ENCODE measurements around the gene LPIN3. TPM values are rescaled to one million over a fixed set of nuclear protein-coding genes. Genes with fewer than 3 reads are reported as not detected.

LPIN3 gene
- polyA plus RNA-seq, 1 of the 3 experiments (the other 2 are of a cell fraction): 0.21 TPM

DNA sequence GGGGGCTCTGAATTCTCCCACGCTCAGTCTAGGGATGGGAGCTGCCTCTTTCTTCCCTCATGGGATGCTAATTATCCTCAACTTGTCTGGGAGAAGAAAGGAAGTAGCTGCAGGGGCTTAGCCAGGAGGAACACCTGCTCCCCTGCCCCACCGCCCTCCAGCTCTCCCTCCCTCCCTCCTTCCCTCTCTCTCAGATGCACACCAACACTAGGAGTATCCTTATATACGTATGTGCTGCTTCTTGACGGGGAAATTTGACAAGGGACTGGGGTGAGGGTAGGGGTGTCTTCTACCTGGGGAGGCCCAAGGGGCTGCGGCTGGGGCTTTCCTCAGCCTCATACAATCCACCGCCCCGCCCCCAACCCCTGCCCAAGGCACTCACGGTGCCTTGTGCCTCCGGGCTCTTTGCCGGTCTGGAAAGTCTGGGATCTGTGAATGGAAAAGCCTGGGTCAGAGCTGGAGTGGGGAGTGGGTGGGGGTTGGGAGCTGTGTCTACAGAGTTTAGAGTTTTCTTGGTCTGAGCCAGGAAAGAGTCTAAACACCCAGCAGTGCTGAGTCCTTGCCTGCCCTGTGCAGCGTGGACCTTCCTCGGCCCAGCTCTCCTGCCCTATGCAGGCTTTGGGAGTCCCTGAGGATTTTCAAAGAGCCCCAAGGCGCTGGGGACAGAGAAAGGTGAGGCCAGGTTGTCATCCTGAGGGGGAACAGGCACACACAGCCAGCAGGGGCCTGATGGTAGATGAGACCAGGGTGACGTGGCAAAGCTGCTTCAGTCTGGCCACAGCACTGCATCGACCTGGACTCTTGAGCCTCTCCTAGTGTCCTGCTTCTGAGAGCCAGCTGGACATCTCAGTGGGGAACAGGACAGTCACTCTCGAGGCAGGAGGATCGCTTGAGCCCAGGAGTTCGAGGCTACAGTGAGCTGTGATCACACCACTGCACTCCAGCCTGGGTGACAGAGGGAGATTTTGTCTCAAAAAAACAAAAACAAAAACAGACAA is 55.3 kb downstream of the LPIN3 start (continued):
- no peak for TF ChIP-seq NFIC (IDR thresholded peaks at IDR 0.05; ENCODE audit: borderline replicate concordance)
- no peak for TF ChIP-seq JUND (IDR thresholded peaks at IDR 0.05)

DNA sequence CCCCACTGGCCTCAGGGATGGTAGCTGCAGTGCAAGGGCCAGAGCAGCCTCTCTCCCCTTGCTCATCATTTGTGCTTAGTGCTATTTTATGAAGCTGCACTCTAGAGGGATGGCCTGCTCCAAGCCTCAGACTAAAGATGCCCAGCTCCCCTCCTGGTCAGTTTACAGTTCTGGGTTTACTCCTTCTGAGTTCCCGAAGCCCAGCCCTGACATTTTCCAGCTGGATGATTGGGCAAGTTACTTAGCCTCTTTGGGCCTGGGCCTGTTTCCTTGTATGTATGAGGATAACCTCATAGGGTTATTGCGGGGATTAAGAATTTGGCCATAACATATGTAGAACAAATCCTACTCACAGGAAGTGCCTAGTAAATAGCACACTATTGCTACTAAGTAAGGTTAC is 57.8 kb downstream of the LPIN3 start:
- ChIA-PET POLR2A (no interaction called here), CTCF (interaction anchor here (0.9 to 1.8 kb wide), 5 partner anchors 11 to 430 kb away, joined by 3 to 6 read pairs (median 4); no protein-coding TSS in a partner anchor)
- H4K20me1 ChIP-seq (ENCODE audit: insufficient read depth): no peaks in the 10 kb centered on the region
- H3K36me3 ChIP-seq (replicated peaks in 1 of 2; ENCODE audit: control insufficient read depth in 1 of 2, insufficient read depth in 2 of 2, low read length in 1 of 2): peaks cover 7 to 13% of the 10 kb centered on the region in 2 experiments
- H3K4me1 ChIP-seq (ENCODE audit: control insufficient read depth in 1 of 2, insufficient read depth in 2 of 2, low read depth in 1 of 2, low read length in 1 of 2): peaks cover 0 to 24% of the 10 kb centered on the region in 2 experiments; a peak in 1 of 4 replicates
- no peak for TF ChIP-seq RFX5 (IDR thresholded peaks at IDR 0.05; ENCODE audit: low read length)
- TF ChIP-seq, protein P1, sequence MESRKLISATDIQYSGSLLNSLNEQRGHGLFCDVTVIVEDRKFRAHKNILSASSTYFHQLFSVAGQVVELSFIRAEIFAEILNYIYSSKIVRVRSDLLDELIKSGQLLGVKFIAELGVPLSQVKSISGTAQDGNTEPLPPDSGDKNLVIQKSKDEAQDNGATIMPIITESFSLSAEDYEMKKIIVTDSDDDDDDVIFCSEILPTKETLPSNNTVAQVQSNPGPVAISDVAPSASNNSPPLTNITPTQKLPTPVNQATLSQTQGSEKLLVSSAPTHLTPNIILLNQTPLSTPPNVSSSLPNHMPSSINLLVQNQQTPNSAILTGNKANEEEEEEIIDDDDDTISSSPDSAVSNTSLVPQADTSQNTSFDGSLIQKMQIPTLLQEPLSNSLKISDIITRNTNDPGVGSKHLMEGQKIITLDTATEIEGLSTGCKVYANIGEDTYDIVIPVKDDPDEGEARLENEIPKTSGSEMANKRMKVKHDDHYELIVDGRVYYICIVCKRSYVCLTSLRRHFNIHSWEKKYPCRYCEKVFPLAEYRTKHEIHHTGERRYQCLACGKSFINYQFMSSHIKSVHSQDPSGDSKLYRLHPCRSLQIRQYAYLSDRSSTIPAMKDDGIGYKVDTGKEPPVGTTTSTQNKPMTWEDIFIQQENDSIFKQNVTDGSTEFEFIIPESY (IDR thresholded peaks at IDR 0.05; ENCODE audit: borderline replicate concordance, low read depth): no peak
- no peak for TF ChIP-seq NFIC (IDR thresholded peaks at IDR 0.05; ENCODE audit: borderline replicate concordance)
- TF ChIP-seq MEF2A (IDR thresholded peaks at IDR 0.05; ENCODE audit: borderline replicate concordance, low read depth): no peak
- TF ChIP-seq, protein P2, sequence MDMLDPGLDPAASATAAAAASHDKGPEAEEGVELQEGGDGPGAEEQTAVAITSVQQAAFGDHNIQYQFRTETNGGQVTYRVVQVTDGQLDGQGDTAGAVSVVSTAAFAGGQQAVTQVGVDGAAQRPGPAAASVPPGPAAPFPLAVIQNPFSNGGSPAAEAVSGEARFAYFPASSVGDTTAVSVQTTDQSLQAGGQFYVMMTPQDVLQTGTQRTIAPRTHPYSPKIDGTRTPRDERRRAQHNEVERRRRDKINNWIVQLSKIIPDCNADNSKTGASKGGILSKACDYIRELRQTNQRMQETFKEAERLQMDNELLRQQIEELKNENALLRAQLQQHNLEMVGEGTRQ (IDR thresholded peaks at IDR 0.05; ENCODE audit: borderline replicate concordance, low read depth, low read length): no peak
- TF ChIP-seq, protein P3, sequence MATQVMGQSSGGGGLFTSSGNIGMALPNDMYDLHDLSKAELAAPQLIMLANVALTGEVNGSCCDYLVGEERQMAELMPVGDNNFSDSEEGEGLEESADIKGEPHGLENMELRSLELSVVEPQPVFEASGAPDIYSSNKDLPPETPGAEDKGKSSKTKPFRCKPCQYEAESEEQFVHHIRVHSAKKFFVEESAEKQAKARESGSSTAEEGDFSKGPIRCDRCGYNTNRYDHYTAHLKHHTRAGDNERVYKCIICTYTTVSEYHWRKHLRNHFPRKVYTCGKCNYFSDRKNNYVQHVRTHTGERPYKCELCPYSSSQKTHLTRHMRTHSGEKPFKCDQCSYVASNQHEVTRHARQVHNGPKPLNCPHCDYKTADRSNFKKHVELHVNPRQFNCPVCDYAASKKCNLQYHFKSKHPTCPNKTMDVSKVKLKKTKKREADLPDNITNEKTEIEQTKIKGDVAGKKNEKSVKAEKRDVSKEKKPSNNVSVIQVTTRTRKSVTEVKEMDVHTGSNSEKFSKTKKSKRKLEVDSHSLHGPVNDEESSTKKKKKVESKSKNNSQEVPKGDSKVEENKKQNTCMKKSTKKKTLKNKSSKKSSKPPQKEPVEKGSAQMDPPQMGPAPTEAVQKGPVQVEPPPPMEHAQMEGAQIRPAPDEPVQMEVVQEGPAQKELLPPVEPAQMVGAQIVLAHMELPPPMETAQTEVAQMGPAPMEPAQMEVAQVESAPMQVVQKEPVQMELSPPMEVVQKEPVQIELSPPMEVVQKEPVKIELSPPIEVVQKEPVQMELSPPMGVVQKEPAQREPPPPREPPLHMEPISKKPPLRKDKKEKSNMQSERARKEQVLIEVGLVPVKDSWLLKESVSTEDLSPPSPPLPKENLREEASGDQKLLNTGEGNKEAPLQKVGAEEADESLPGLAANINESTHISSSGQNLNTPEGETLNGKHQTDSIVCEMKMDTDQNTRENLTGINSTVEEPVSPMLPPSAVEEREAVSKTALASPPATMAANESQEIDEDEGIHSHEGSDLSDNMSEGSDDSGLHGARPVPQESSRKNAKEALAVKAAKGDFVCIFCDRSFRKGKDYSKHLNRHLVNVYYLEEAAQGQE (IDR thresholded peaks at IDR 0.05; ENCODE audit: low read depth, low read length): no peak
- TF ChIP-seq SIN3A (IDR thresholded peaks at IDR 0.05; ENCODE audit: borderline replicate concordance, low read depth, low read length): no peak
- TF ChIP-seq ELF1 (IDR thresholded peaks at IDR 0.05): no peak
- no peak for DNase-seq
- WGBS (ENCODE audit: low lambda C conversion rate): 84% methylated on average over 2 of the region's 2 CpGs
- no peaks in the 10 kb centered on the region for H3K9me2 ChIP-seq
- H3K27ac ChIP-seq (ENCODE audit: low read depth in 2 of 2, low read length in 1 of 2): no peak overlapping the region
- no peak overlapping the region for H3K4me3 ChIP-seq (ENCODE audit: low read depth in 2 of 2, low read length in 1 of 2)
- no peaks in the 10 kb centered on the region for H3K27me3 ChIP-seq (ENCODE audit: insufficient read depth)
- no peaks in the 10 kb centered on the region for H3F3A ChIP-seq (replicated peaks; ENCODE audit: insufficient read depth)
- no peaks in the 10 kb centered on the region for H3K9me3 ChIP-seq
- no peak overlapping the region for H2AFZ ChIP-seq (ENCODE audit: low read depth)
- H3K4me2 ChIP-seq: no peak overlapping the region
- H3K79me2 ChIP-seq (ENCODE audit: insufficient read depth): no peaks in the 10 kb centered on the region
- H3K9ac ChIP-seq: no peak overlapping the region
